HG03439 (cell line): ENCODE results near the gene WDR46.
A peak's percentile ranks its signal among the peaks of the same experiment; 100 is the strongest.

Experiments
- ATAC-seq: cut with Tn5 transposase; IDR thresholded peaks from one replicate; pipeline ENCODE4 v1.9.1; 2021; ENCODE audit warnings: mild to moderate bottlenecking, moderate library complexity; ENCODE audit not compliant: unreplicated experiment

Gene WDR46

DNA sequence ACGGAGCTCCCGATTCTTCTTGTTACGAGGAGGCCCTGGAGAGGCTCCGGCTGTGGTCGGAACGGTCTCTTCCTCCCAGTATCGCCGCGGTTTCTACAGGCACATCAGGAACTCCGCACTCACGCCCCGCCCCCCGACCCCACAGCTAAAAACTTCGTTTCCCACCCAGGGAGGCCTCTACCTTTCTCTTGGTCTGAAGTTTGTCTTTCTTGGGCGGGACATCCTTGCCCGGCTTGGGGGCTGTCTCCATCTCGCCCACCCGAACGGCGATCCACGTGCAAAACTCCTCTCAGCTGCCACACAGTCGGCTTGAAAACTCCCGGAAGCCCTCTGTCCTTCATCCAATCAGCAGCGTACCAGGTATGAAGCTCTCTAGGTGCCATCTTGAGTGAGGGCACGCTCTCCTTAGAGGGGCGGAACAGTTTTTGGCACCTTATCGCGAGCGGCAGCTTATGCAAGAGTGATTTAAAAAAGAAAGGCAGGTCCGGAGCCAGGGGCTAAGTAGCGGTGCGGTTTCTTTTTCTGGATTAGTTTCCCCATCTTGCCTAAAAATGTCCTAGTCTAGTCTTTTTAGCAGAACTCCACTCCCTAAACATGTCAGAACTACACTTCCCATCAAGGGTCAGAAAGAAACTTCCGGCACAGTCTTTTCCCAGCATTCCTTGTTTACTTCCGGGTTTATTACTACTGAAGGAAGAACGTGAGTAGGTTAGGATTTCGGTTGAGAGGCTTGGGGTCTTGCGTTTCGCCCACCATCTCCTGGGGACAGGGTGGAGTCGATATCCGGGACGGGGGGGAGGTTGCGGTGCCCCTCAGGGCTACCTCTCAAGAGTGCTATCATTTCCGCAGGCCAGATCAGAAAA is at the start of gene WDR46, which contains the start of gene PFDN6:
Gene WDR46 (minus strand): TSS at position 319 of the 863 bp plus-strand sequence. CDS start 69 bp downstream, at position 250.
Gene PFDN6 (plus strand): TSS at position 681 of the 863 bp plus-strand sequence. CDS start 256 bp downstream, outside the sequence.
- peak; percentile 83 for ATAC-seq

GRCh38 chr6:33336495-33336894 is 47.5 kb upstream of the WDR46 start:
- no peak for ATAC-seq

DNA sequence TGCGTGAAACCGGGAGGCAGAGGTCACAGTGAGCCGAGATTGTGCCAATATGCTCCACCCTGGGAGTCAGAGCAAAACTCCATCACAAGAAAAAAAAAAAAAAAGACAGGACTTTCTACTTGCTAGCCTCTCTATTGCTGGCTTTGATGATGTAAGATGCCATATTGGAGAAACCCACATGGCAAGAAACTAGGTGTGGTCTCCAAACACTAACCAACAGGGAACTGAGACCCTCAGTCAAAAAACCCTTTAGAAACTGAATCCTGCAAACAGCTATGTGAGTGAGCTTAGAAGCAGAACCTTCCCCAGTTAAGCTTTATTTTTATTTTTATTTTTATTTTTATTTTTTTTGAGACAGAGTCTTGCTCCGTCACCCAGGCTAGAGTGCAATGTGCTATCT is 46.9 kb upstream of the WDR46 start:
- ATAC-seq: no peak

- no peak for ATAC-seq
Measured at GRCh38 chr6:33333666-33334065, 44.6 kb upstream of the WDR46 start.

DNA sequence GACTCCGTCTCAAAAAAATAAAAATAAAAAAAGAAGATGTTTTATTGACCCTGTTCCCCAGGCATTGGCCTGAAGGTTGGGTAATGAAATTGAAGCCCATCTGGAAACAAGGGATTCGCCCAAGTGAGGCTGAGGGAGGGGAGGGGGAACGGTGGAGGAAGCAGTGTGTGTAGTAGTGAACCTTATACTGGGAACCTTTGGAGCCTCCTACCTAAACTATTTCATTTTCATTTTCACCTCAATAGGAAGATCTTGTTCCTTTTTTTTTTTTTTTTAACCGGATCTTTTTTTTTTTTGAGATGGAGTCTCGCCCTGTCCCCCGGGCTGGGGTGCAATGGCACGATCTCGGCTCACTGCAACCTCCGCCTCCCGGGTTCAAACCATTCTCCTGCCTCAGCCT is 41.7 kb upstream of the WDR46 start:
- no peak for ATAC-seq

DNA sequence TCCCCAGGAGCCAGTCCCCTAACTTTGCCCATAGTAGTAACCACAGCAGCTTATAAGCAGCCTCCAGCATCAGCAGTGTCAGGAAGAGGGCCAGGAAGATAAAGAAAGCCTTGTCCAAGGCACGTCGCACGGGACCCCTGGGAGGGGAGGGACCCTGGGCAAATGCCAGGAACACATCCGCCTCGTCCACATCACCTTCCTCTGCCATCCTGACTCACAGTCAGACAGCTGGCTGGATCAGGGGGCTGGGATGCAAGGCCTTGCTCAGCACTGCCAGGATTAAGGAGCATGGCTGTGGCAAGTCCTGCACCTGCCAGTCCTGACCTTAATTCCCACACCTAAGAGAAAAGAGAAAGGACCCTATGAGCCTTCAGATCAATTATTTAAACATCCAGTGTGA is 40.0 kb upstream of the WDR46 start:
- ATAC-seq: no peak

GRCh38 chr6:33324125-33324524 is 35.1 kb upstream of the WDR46 start:
- no peak for ATAC-seq

- peak; percentile 10 for ATAC-seq
Measured at GRCh38 chr6:33323623-33323948, 34.5 kb upstream of the WDR46 start.

DNA sequence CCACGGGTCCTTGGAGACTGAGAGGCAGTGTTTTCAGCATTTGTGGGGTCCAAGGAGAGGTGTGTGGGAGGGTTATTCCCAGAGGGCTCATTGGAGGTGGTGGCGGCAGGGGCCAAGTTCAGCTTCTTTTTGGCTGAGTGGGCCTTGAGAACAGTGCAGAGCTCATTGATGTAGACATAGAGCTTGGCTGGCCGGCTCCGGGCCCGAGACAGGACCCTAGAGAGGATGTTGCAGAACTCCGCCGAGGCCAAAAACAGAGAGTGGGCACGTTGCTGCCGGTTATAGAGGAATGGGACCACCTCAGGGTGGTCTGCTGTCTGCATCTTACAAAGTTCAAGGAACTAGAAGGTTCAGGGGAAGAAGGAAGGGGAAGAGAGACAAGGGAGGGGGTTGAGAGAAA is 32.2 kb upstream of the WDR46 start:
- no peak for ATAC-seq

GRCh38 chr6:33320315-33321181 is 31.5 kb upstream of the WDR46 start:
- ATAC-seq: no peak

GRCh38 chr6:33319939-33320314 is 30.9 kb upstream of the WDR46 start:
- ATAC-seq: no peak

GRCh38 chr6:33318426-33319073 is 29.5 kb upstream of the WDR46 start:
- ATAC-seq: no peak

- ATAC-seq: peak; percentile 43
Measured at GRCh38 chr6:33317669-33318425, 28.8 kb upstream of the WDR46 start, which contains the start of gene ZBTB22. TSS of gene ZBTB22 (minus strand) at chr6:33317744. CDS start at chr6:33316916, 828 bp downstream.

- no peak for ATAC-seq
Measured at GRCh38 chr6:33317419-33317668, 28.3 kb upstream of the WDR46 start.

DNA sequence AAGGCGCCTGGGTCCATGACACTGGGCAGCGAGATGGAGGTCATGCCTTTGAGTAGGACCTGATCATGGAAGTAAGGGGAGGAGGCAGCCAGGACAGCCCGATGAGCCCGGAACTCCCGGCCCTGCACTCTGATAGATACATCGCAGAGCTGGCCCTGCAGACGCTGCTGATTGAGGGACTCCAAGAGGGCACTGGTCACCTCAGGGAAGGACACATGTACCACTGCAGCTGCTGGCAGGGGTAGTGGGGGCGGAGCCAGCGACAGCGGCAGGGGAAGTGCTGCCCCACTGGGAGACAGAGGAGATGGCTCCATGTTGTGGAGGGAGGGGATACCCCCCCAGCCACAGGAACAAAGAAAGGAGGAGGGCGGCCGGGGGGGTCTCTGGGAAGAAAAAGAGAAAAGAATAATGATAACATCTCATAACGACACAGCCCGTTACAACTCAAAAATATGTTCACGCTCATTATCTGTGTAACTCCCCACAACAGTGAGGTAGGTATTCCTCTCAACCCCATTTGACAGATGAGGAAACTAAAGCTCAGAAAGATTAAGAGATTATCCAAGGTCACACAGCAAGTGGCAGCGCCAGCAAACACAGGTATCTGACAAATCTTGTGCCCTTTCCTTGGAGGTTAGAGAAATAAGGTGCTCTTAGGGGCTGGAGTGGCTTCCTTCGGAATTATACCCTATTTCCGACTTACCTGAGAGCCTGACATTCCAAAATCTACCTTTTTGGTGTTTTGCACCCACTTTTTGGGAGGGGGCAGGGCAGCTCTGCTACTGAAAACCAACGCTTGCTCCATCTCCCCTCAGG is 27.8 kb upstream of the WDR46 start:
- ATAC-seq: no peak

DNA sequence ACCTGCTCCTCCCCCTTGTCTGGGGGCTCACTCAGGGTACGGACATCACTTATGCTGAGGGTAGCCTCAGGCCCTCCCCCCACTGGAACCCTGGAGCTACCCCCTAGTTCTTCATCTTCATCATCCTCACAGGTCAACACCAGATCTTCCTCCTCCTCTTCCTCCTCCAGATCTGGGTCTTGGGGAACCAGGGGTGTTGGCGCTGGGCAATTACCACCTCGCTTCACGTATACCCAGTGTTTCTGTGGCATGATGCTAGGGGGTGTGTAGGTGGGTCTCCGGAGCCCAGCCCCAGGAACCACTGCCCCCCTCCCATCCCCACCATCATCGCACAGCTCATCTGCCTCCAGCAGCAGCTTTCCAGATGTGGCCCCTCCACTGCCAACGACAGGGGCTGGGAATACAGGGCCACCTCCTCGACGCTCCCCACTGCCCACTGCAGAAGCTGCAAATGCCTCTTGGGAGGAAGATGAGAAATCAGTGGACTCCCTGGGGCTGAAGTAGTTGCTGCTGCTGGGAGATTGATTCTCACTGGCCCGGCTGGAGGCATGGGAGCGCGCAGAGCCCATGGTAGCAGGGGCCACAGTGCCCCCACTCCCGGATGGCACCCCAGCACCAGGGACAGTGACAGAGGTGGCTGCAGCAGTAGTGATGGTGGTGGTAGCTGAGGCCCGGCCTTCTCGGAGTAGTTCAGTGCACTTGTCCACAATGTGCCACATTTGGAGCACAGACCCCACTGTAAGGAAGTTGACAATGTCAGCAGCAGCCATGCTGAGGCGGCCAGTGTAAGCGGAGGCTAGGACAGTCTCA is 27.0 kb upstream of the WDR46 start:
- no peak for ATAC-seq

DNA sequence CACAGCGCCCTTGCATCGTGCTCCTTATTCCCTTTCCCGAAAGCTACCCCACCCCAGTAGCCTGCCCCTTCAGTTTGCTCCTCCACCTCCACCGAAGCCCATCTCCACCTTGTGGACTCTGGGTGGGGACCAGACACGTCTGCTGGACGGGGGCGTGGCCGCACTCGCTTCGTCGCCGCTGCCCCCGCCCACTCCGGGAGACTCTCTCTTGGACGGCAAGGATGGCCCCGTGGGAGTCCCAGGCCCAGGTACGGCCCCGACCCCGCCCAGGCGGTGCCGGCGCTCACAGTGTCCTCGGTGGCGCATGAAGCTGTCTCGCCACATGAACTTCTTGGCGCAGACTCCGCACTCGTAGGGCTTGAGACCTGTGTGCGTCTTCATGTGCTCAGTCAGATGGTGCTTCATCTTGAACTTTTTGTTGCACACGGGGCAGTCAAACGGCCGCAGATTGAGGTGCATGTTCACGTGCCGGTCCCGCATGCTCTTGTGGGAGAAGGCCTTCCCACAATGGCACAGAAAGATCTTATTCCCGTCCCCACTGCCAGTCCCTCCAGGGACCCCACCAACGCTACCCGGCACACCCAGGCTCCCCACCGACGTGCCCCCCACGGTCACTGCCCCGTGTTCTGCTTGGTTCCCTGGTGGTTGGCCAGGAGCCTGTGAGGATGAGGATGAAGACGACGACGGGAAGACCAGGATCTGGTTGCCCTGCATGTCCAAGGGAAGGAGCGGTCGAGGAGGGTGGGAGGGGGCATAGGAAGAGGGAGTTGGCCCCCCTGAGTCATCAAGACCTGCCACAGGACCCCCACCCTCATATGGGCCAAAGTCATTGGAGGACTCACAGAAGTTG is 26.1 kb upstream of the WDR46 start:
- no peak for ATAC-seq

DNA sequence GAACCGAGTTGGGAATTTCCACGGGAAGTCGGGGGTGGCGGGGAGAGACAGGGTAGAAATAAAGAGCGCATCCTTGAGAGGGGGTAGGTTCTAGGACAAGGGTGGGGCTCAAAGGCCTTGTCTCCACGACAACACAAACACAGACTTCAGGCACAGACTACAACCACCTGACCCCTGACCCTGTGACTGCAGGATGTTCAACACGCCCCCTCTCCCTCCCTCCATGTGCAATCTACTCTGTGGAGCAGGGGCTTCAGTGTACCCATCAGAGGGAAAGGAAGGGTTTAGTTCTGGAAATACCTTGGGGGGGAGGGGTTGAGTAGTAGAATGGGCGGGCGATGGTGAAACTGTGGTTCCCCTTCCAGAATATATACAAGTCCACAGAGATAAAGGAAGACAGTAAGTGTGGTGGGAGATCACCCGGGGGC is 25.5 kb upstream of the WDR46 start:
- ATAC-seq: no peak
